H1 (cell line): ENCODE measurements around the gene TCERG1. TPM values are rescaled to one million over a fixed set of nuclear protein-coding genes. Genes with fewer than 3 reads are reported as not detected.

Source experiments
- CTCF ChIA-PET: fragments of 300-600 bp; sonication (Branson Sonifier 250); formaldehyde crosslinking; loops from one replicate; lab custom pipeline; 2021; ENCODE audit not compliant: partially characterized antibody; lab: Charles Lee
- POLR2A ChIA-PET: fragments of 300-600 bp; sonication (Branson Sonifier 250); formaldehyde crosslinking; loops from one replicate; lab custom pipeline; 2021; ENCODE audit warnings: inconsistent platforms; ENCODE audit not compliant: partially characterized antibody; lab: Charles Lee
- DNase-seq, 2 experiments: peaks; one replicate each; pipeline versions ENCODE4 v3.0.0 to v3.0.0-alpha.2; 2010 to 2022; ENCODE audit warnings: low spot score in 2 of 2, low read depth in 1 of 2, mixed read lengths in 1 of 2
- FAIRE-seq: peaks from 2 replicates; lab custom pipeline; 2011; peaks lifted over from hg19 to GRCh38; lab: Jason Lieb, UNC
- H2AFZ ChIP-seq: 2 replicates; pipeline ENCODE4 v1.8.1; 2012; ENCODE audit warnings: low read length, inconsistent platforms
- H2AK5ac ChIP-seq: 2 replicates; pipeline ENCODE4 v1.6.1; 2013; ENCODE audit warnings: low read depth, low read length
- H2BK120ac ChIP-seq: replicated peaks from 2 replicates; pipeline ENCODE3; 2013; ENCODE audit warnings: low read depth, low read length, inconsistent platforms
- H2BK12ac ChIP-seq: 2 replicates; pipeline ENCODE4 v1.6.1; 2013; ENCODE audit warnings: low read depth, low read length
- H2BK15ac ChIP-seq: 2 replicates; pipeline ENCODE4 v1.6.1; 2013; ENCODE audit warnings: low read length
- H2BK20ac ChIP-seq: 2 replicates; pipeline ENCODE4 v1.6.1; 2013; ENCODE audit warnings: low read length
- H2BK5ac ChIP-seq: 2 replicates; pipeline ENCODE4 v1.6.1; 2013; ENCODE audit warnings: low read depth, low read length
- H3K14ac ChIP-seq: 2 replicates; pipeline ENCODE4 v1.6.1; 2013; ENCODE audit warnings: inconsistent platforms; ENCODE audit not compliant: insufficient read length
- H3K18ac ChIP-seq: 2 replicates; pipeline ENCODE4 v1.6.1; 2013; ENCODE audit warnings: low read length; ENCODE audit errors: extremely low read depth
- H3K23ac ChIP-seq: 2 replicates; pipeline ENCODE4 v1.6.1; 2013; ENCODE audit warnings: inconsistent platforms; ENCODE audit not compliant: insufficient read length
- H3K23me2 ChIP-seq: 2 replicates; pipeline ENCODE4 v1.6.1; 2013; ENCODE audit warnings: low read depth, low read length
- H3K27ac ChIP-seq: 2 replicates; pipeline ENCODE4 v1.6.1; 2011; ENCODE audit warnings: low read depth, low read length, inconsistent platforms
- H3K27me3 ChIP-seq, 4 experiments: replicated peaks in 1 of 4; 1 replicate in 1 of 4; 2 replicates in 3 of 4; pipeline versions ENCODE4 v1.6.1 to v1.8.1; 2011 to 2013; ENCODE audit warnings: low read length in 3 of 4, mild to moderate bottlenecking in 3 of 4, inconsistent platforms in 2 of 4, mixed read lengths in 2 of 4, moderate library complexity in 1 of 4; ENCODE audit not compliant: control insufficient read depth in 3 of 4, insufficient read depth in 3 of 4; ENCODE audit errors: extremely low read depth in 1 of 4
- H3K36me3 ChIP-seq, 4 experiments: 2 replicates each; pipeline versions ENCODE4 v1.6.1 to v1.8.1; 2011 to 2013; ENCODE audit warnings: mild to moderate bottlenecking in 4 of 4, low read length in 3 of 4, moderate library complexity in 2 of 4, control low read depth in 1 of 4, inconsistent platforms in 1 of 4; ENCODE audit not compliant: insufficient read depth in 4 of 4, control insufficient read depth in 2 of 4
- H3K4ac ChIP-seq: replicated peaks from 2 replicates; pipeline ENCODE3; 2013; ENCODE audit warnings: low read length, low read depth, mixed read lengths, inconsistent platforms; ENCODE audit not compliant: insufficient read length
- H3K4me1 ChIP-seq, 4 experiments: replicated peaks in 1 of 4; 1 replicate in 1 of 4; 2 replicates in 3 of 4; pipeline versions ENCODE4 v1.6.1 to v1.8.1; 2011 to 2013; ENCODE audit warnings: low read length in 3 of 4, inconsistent platforms in 2 of 4, mixed read lengths in 1 of 4; ENCODE audit not compliant: insufficient read depth in 4 of 4, control insufficient read depth in 3 of 4
- H3K4me2 ChIP-seq, 2 experiments: 2 replicates each; pipeline versions ENCODE4 v1.6.1 to v1.8.1; 2011 to 2013; ENCODE audit warnings: low read depth in 2 of 2, low read length in 2 of 2, control low read depth in 1 of 2, inconsistent platforms in 1 of 2, mild to moderate bottlenecking in 1 of 2; ENCODE audit not compliant: insufficient read depth in 1 of 2
- H3K4me3 ChIP-seq, 4 experiments: fragments of 200-600, 300-600 bp in 1 of 4; sonication (generic), shearing (Covaris generic), sonication (Bioruptor Twin) in 1 of 4; 2 replicates each; pipeline versions ENCODE4 v1.5.1 to v1.8.1; 2011 to 2016; ENCODE audit warnings: low read length in 4 of 4, low read depth in 3 of 4, control low read depth in 2 of 4, inconsistent platforms in 2 of 4, mild to moderate bottlenecking in 2 of 4, mixed read lengths in 1 of 4, moderate library complexity in 1 of 4; ENCODE audit not compliant: insufficient read depth in 2 of 4; ENCODE audit errors: extremely low read depth in 1 of 4
- H3K56ac ChIP-seq: replicated peaks from 2 replicates; pipeline ENCODE3; 2013; ENCODE audit warnings: low read depth, mild to moderate bottlenecking, mixed read lengths, low read length, inconsistent platforms; ENCODE audit not compliant: insufficient read length
- H3K79me1 ChIP-seq: 2 replicates; pipeline ENCODE4 v1.6.1; 2013; ENCODE audit warnings: low read depth, low read length, control low read depth
- H3K79me2 ChIP-seq, 2 experiments: 2 replicates each; pipeline versions ENCODE4 v1.6.1 to v1.8.1; 2012 to 2013; ENCODE audit warnings: low read length in 2 of 2, mild to moderate bottlenecking in 2 of 2, inconsistent platforms in 1 of 2; ENCODE audit not compliant: insufficient read depth in 2 of 2, control insufficient read depth in 1 of 2
- H3K9ac ChIP-seq, 4 experiments: replicated peaks in 1 of 4; 1 replicate in 1 of 4; 2 replicates in 3 of 4; pipeline versions ENCODE4 v1.6.1 to v1.8.1; 2011 to 2013; ENCODE audit warnings: low read depth in 3 of 4, low read length in 3 of 4, control low read depth in 2 of 4, mild to moderate bottlenecking in 2 of 4, moderate library complexity in 2 of 4, inconsistent platforms in 1 of 4; ENCODE audit errors: extremely low read depth in 1 of 4
- H3K9me3 ChIP-seq, 2 experiments: 2 replicates each; pipeline versions ENCODE4 v1.6.1 to v1.8.1; 2012 to 2013; ENCODE audit warnings: mild to moderate bottlenecking in 2 of 2, moderate library complexity in 2 of 2, control low read depth in 1 of 2, inconsistent platforms in 1 of 2, low read depth in 1 of 2, low read length in 1 of 2, mixed read lengths in 1 of 2; ENCODE audit not compliant: insufficient read depth in 2 of 2
- H4K20me1 ChIP-seq, 2 experiments: replicated peaks in 1 of 2; 2 replicates each; pipeline versions ENCODE3 to v1.8.1; 2011 to 2013; ENCODE audit warnings: inconsistent platforms in 2 of 2, low read length in 2 of 2, mild to moderate bottlenecking in 1 of 2; ENCODE audit not compliant: insufficient read depth in 2 of 2, control insufficient read depth in 1 of 2
- H4K5ac ChIP-seq: 2 replicates; pipeline ENCODE4 v1.6.1; 2013; ENCODE audit warnings: low read length, low read depth, mixed read lengths, inconsistent platforms; ENCODE audit not compliant: insufficient read length
- H4K8ac ChIP-seq: 2 replicates; pipeline ENCODE4 v1.8.0; 2013; ENCODE audit warnings: mild to moderate bottlenecking, moderate library complexity, low read length, inconsistent platforms; ENCODE audit not compliant: insufficient read depth; ENCODE audit errors: extremely low read depth
- H4K91ac ChIP-seq: replicated peaks from 2 replicates; pipeline ENCODE3; 2013; ENCODE audit warnings: low read length, mixed read lengths, inconsistent platforms; ENCODE audit not compliant: insufficient read length
- CBX5 ChIP-seq: fragments of 300-800, 300-1000 bp; sonication (generic); IDR thresholded peaks from 2 replicates; pipeline ENCODE4 v1.7.1; 2016; ENCODE audit warnings: antibody characterized with exemption, low read length, low read depth
- WGBS, 2 experiments: shearing (Covaris generic) in 1 of 2; methylation state at CpG; one replicate each; pipeline versions ENCODE4 v1.1.6 to v1.1.7; 2013 to 2015; ENCODE audit warnings: low lambda C conversion rate in 2 of 2, mixed read lengths in 2 of 2, inconsistent platforms in 1 of 2, low coverage in 1 of 2, missing lambda C conversion rate in 1 of 2; ENCODE audit not compliant: insufficient replicate concordance in 2 of 2, insufficient coverage in 1 of 2, insufficient read length in 1 of 2; ENCODE audit errors: extremely low coverage in 1 of 2, missing lambda C conversion rate in 1 of 2; 5-methylcytosine and 5-hydroxymethylcytosine counted together
- polyA plus RNA-seq, 7 experiments: library from polyadenylated mRNA; depleted of rRNA in 3 of 7; stranded (reverse) in 5 of 7; unstranded in 2 of 7; fragments of >200 nt in 5 of 7; fragments of 200-250 nt in 2 of 7; gene quantifications; 1 replicate in 5 of 7; 2 replicates in 1 of 7; 4 replicates in 1 of 7; pipeline versions ENCODE4 v1.2.1 to v1.2.3, GENCODE V29; 2011 to 2013; ENCODE audit warnings: missing spikeins in 2 of 7, mixed read lengths in 2 of 7
- total RNA-seq: library from RNA; stranded (reverse); fragmentation: NEBNext Ultra II Directional; extraction: Animal tissue kit (Norgen Biotek cat#: 25700); gene quantifications from 2 replicates; pipeline ENCODE4 v1.2.1, GENCODE V29; 2021

TCERG1 gene
- total and polyA plus RNA-seq, 2 of the 8 experiments (the other 6 are each of a cell fraction or from before 2014, with no cell fraction given): 105 to 122 TPM

- no peak overlapping the region for H3K27ac ChIP-seq
- DNase-seq: no peak
- H2AK5ac ChIP-seq: no peak overlapping the region
- no peak for FAIRE-seq
- H3K14ac ChIP-seq: no peak overlapping the region
- H2BK20ac ChIP-seq: no peak overlapping the region
- H3K9me3 ChIP-seq: no peaks in the 10 kb centered on the region
- peaks cover 0 to 57% (median 12%) of the 10 kb centered on the region in 4 experiments; a peak in 4 of 8 replicates for H3K36me3 ChIP-seq
- H3K4me2 ChIP-seq: no peak overlapping the region
- CTCF ChIA-PET: interaction anchor here (1.6 kb wide), 1 partner anchor 42 kb away, joined by 3 read pairs; no protein-coding TSS in a partner anchor
- POLR2A ChIA-PET: interaction anchor here (1.1 to 2.1 kb wide), 3 partner anchors 8 to 42 kb away, joined by 3 to 4 read pairs (median 4); no protein-coding TSS in a partner anchor
- H4K20me1 ChIP-seq: peaks cover 0 to 1% of the 10 kb centered on the region in 2 experiments
- H4K91ac ChIP-seq: no peak overlapping the region
- WGBS, 2 experiments: 94% methylated on average over 4 of the region's 4 CpGs; no CpG with 5 or more reads in 1 of the 2 experiments
- no peak overlapping the region for H3K18ac ChIP-seq
- H2BK12ac ChIP-seq: no peak overlapping the region
- H3K4ac ChIP-seq: no peak overlapping the region
- no peaks in the 10 kb centered on the region for H3K4me1 ChIP-seq
- no peak overlapping the region for H4K8ac ChIP-seq
- H3K27me3 ChIP-seq: no peaks in the 10 kb centered on the region
- H3K23ac ChIP-seq: no peak overlapping the region
- H2BK120ac ChIP-seq: no peak overlapping the region
- H3K79me2 ChIP-seq: no peaks in the 10 kb centered on the region
- H3K4me3 ChIP-seq: no peak overlapping the region
- no peak overlapping the region for H4K5ac ChIP-seq
- no peak overlapping the region for H2BK15ac ChIP-seq
- no peaks in the 10 kb centered on the region for H3K23me2 ChIP-seq
- H2BK5ac ChIP-seq: no peak overlapping the region
- no peak overlapping the region for H3K9ac ChIP-seq
- no peak overlapping the region for H2AFZ ChIP-seq
- H3K79me1 ChIP-seq: no peaks in the 10 kb centered on the region; the same call in 1 of the 2 replicates
- H3K56ac ChIP-seq: no peak overlapping the region
- no peak for TF ChIP-seq CBX5
Observed at GRCh38 chr5:146499680-146500079, 52.5 kb downstream of the TCERG1 start.
